Skeletal muscle tissue (tissue), 4 donors: ENCODE measurements around the gene HNRNPR. TPM values are rescaled to one million over a fixed set of nuclear protein-coding genes. Genes with fewer than 3 reads are reported as not detected.
"Not testable (repeated sequence)": the region's sequence is repeated elsewhere in the genome, so short reads cannot be mapped to it uniquely, and the experiment has no call there.

ENCODE experiments used
- H3K27ac ChIP-seq: one replicate; pipeline ENCODE4 v1.7.0; 2013; ENCODE audit warnings: mild to moderate bottlenecking, low read depth, low read length, inconsistent platforms
- H3K27me3 ChIP-seq, 3 donors: one replicate each; pipeline ENCODE4 v1.7.0; 2013; ENCODE audit warnings: low read length in 3 of 3; ENCODE audit not compliant: control insufficient read depth in 3 of 3, insufficient read depth in 3 of 3
- H3K36me3 ChIP-seq, 3 donors: one replicate each; pipeline ENCODE4 v1.7.0; 2013; ENCODE audit warnings: low read length in 3 of 3; ENCODE audit not compliant: control insufficient read depth in 3 of 3, insufficient read depth in 3 of 3
- H3K4me1 ChIP-seq, 3 donors: one replicate each; pipeline ENCODE4 v1.7.0; 2013; ENCODE audit warnings: low read length in 3 of 3, mild to moderate bottlenecking in 3 of 3; ENCODE audit not compliant: control insufficient read depth in 3 of 3, insufficient read depth in 3 of 3
- H3K4me3 ChIP-seq, 3 donors: one replicate each; pipeline ENCODE4 v1.7.0; 2013; ENCODE audit warnings: low read length in 3 of 3
- H3K9ac ChIP-seq, 3 donors: one replicate each; pipeline ENCODE4 v1.7.0; 2013; ENCODE audit warnings: low read length in 3 of 3, mild to moderate bottlenecking in 3 of 3, moderate library complexity in 2 of 3, low read depth in 1 of 3
- H3K9me3 ChIP-seq, 3 donors: one replicate each; pipeline ENCODE4 v1.7.0; 2013; ENCODE audit warnings: low read length in 3 of 3; ENCODE audit not compliant: control insufficient read depth in 3 of 3
- total RNA-seq: library from RNA; depleted of rRNA; stranded (reverse); fragments of >200 nt; gene quantifications from one replicate; pipeline ENCODE4 v1.2.3, GENCODE V29; 2014
- donor health status: Osteomylitis.

The HNRNPR gene
- total RNA-seq, 1 donor from 2014 or later: 83.5 TPM

DNA sequence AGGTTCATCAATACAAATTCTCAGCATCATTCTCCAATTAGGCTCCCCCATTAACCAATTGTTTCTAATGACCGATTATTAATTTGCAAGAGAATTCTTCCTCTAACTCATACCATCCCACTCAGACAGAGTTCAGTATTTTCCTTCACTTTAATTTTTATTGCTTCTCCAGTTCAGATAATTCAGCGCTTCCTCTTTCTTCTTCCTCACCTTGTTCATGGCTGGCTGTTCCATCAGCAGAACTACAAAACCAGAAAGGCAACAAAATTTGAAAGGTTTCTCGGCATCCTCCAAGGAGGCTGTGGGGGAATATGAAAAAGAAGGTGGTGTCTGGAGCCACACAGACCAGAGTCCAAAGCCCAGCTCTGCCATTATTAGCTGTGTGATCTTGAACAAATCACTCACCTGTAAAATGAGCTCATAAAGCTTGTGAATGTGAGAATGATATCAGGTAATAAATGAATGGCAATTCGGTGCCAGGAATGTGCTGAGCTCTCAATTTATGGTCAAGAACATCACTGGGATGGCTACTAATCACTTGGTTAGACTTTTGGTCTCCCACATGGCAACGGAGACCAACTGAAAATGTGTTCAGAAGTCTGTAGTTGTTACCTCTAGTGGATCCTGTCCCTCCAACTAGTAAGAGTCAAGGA lies 37.3 kb upstream of the HNRNPR start:
- peaks cover 18 to 44% (median 37%) of the 10 kb centered on the region in 3 donors for H3K36me3 ChIP-seq

DNA sequence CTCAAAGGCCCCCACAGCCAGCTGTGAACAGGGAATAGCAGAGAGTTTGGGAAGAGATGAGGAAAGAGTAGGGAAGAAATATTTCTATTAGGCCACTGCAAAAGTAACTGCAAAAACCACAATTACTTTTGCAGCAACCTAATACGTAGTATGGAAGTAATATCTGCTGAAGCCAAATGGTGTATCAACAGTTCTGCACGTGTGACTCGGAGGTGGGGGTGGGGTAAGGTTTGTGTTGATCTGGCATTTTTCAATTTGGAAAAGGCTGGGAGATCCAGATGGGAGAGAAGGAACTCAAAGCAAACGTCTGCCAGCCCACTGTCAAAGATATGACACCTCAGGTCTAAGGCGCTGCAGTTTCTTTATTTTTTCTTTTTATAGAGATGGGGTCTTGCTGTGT lies 36.6 kb upstream of the HNRNPR start:
- no peaks in the 10 kb centered on the region for H3K27me3 ChIP-seq
- H3K36me3 ChIP-seq: peaks cover 17 to 41% (median 31%) of the 10 kb centered on the region in 3 donors
- no peak overlapping the region for H3K27ac ChIP-seq
- H3K4me1 ChIP-seq: peaks cover 18 to 24% (median 18%) of the 10 kb centered on the region in 3 donors
- H3K9ac ChIP-seq: no peak overlapping the region
- no peak overlapping the region for H3K4me3 ChIP-seq
- H3K9me3 ChIP-seq: no peaks in the 10 kb centered on the region

More for the DNA sequence above, 37.3 kb upstream of the HNRNPR start:
- Histone ChIP-seq H3K4me3 (no peak overlapping the region), H3K9me3 (no peaks in the 10 kb centered on the region), H3K9ac (no peak overlapping the region), H3K4me1 (peaks cover 18 to 24% (median 18%) of the 10 kb centered on the region in 3 donors), H3K27ac (no peak overlapping the region), H3K27me3 (no peaks in the 10 kb centered on the region)

DNA sequence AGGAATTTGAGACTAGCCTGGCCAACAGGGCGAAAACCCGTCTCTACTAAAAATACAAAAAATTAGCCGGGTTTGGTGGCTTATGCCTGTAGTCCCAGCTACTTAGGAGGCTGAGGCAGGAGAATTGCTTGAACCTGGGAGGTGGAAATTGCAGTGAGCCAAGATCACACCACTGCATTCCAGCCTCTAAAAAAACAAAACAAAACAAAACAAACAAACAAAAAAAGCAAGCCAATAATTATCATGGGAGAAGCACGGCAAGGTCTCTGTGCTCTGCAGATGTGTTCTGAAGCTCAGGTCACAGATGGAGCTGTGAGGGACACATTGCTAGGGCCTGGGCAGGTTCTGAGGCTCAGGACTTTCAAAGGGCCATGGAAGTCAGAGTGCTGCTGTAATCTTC lies 36.2 kb upstream of the HNRNPR start:
- Histone ChIP-seq H3K4me1 (peaks cover 18 to 24% (median 18%) of the 10 kb centered on the region in 3 donors), H3K36me3 (peaks cover 17 to 36% (median 26%) of the 10 kb centered on the region in 3 donors)
- H3K9ac ChIP-seq, H3K4me3 ChIP-seq, H3K9me3 ChIP-seq, H3K27me3 ChIP-seq, H3K27ac ChIP-seq: not testable (repeated sequence)

DNA sequence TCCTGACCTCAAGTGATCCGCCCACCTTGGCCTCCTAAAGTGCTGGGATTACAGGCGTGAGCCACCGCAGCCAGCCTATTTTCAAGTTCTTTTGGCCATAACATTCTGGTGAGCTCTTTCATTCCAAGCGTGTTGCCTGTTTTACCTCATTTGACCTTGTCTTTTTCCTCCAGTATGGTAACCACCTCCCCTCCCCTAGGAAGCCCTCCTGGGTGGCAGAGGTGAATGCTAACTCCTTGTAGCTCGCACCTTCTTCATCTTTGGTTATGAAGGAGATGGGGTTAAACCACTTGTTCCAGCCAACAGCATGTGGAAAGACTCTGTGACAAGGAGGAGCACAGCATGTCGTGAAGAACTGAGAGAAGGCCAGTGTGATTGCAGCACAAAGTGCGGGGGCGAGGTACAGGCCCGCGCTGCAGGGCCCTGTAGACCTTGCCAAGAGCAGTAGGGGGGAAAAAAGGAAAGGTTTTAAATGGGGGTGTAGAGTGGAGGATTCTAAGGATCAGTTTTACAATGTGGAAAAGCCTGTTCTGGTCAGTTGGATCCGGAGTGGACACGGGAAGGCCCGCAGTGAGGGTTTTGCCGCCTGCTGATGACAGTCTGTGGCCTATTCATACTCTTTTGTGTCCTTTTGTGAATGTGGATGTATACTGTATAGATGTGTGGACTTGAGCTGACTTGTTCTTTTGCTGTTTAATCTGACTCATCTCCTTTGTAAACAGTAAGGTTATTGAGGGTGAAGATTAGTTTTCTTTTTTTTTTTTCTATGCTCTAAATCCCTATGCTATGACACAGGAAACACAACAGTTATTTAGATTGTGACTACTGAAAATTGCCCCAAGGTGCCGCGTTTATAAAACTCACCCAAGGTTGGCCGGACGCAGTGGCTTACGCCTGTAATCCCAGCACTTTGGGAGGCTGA lies 33.1 kb upstream of the HNRNPR start:
- Histone ChIP-seq H3K9me3 (no peaks in the 10 kb centered on the region), H3K4me3 (no peak overlapping the region), H3K9ac (peak overlapping the region in 2 of 3 donors; percentile 21 to 33), H3K4me1 (peaks cover 18 to 26% (median 21%) of the 10 kb centered on the region in 3 donors), H3K27ac (peak overlapping the region; percentile 61), H3K36me3 (peaks cover 3 to 13% (median 9%) of the 10 kb centered on the region in 3 donors), H3K27me3 (no peaks in the 10 kb centered on the region)

DNA sequence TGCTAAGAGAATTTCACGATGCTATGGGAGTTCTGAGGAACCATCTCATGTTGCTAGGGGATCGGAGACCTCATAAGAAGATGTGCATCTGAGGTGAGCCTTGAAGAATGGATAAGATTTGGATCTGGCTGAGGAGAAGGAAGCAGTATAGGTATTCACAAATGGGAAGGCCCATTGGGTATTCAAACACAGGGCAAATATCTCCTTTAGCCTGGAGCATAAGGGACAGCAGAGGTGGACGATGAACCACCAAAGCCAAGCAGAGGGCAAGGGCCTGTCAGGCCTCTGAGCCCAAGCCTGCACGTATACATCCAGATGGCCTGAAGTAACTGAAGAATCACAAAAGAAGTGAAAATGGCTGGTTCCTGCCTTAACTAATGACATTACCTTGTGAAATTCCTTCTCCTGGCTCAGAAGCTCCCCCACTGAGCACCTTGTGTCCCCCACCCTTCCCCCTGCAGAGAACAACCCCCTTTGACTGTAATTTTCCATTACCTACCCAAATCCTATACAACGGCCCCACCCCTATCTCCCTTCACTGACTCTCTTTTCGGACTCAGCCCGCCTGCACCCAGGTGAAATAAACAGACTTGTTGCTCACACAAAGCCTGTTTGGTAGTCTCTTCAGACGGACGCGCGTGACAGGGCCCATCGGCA lies 30.1 kb upstream of the HNRNPR start:
- H3K9me3 ChIP-seq, H3K27ac ChIP-seq, H3K27me3 ChIP-seq, H3K36me3 ChIP-seq, H3K4me3 ChIP-seq, H3K9ac ChIP-seq: not testable (repeated sequence)
- H3K4me1 ChIP-seq: peaks cover 46 to 49% (median 49%) of the 10 kb centered on the region in 3 donors

DNA sequence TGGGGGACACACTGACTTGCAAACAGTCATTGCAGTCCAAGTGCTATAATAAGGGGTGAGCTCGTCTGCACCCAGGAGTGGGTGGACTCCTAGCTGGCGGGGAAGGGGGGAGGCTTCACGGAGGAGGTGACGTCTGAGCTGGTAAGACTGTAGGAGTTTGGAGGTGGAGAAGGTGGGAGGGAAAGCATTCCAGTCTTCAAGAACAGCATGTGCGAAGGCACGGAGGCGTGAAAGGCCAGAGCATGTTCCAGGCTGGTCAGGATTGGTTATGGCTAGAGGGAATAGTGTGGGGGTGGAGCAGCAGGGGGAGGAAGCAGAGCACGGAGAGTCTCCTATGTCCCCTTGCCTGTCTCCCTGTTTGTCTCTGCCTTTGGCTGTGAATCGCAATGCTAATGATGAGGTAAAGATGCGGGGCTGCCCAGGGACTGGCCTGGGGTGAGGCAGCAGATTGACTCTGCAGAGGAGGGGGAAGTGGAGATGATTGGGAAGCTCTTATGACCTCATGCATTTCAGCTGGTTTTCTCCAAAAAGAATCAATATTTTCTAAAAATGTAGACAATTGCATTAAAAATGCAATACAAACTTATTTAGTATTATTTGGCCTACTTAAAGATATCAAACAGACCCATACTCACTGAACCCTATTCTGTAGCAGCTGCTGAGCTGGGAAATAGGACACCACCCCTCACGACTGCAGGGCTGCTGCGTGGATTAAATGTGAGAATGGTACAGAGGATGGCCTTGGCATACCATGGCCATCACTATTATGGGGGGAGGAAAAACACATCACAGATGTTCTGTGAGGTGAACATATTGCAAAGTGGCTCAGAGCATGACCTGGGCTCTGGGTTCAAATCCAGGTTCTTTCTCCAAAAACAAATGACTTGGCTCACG lies 28.1 kb upstream of the HNRNPR start:
- peaks cover 53 to 63% (median 56%) of the 10 kb centered on the region in 3 donors for H3K4me1 ChIP-seq
- H3K27me3 ChIP-seq: no peaks in the 10 kb centered on the region
- no peaks in the 10 kb centered on the region for H3K9me3 ChIP-seq
- H3K27ac ChIP-seq: peak overlapping the region; percentile 98
- peaks cover 0 to 5% (median 3%) of the 10 kb centered on the region in 3 donors for H3K36me3 ChIP-seq
- peak overlapping the region in 1 of 3 donors; percentile 23 for H3K4me3 ChIP-seq
- peak overlapping the region in 2 of 3 donors; percentile 51 to 57 for H3K9ac ChIP-seq

DNA sequence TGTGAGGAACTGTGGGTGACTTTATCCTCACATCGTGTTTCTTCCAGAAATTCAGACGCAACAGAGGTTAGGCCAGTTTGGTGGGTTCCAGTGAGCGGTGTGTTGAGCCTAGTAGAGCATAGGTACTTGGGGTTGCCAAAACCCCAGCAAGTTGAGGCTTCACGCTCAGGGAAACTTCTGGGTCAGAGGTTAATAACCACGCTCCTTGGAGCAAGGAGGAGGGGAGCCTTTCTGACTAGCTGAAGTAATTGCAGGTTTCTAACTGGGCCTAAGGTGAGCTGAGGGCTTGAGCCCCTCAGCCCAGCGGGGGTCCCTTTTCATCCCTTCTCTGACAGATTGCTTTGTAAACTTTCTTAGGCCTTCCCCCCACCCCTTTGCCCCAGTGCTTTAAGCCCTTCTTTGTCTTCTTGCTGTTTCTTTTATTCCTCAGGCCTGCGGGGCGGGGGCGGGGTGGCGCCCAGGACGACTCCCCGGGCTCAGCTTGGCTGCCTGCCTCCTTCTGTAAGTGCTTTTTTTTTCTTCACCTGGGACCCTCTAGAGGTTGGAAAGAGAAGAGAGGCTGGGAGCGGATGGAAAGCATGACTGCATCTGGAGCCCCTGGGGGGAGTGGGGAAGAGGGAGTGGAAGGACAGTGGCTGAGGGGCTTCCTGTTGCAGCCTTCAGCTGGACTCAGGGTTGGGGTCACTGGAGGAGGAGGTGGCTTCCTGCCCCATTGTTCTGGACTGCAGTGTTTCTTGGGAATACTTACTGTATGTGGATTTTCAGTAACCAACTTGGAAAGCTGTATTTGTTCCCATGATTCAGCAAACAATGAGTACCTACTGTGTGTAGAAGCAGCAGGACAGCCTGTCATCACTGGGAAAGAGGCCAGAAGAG lies 26.9 kb upstream of the HNRNPR start:
- H3K9ac ChIP-seq: peak overlapping the region; percentile 99 to 100 (median 99)

DNA sequence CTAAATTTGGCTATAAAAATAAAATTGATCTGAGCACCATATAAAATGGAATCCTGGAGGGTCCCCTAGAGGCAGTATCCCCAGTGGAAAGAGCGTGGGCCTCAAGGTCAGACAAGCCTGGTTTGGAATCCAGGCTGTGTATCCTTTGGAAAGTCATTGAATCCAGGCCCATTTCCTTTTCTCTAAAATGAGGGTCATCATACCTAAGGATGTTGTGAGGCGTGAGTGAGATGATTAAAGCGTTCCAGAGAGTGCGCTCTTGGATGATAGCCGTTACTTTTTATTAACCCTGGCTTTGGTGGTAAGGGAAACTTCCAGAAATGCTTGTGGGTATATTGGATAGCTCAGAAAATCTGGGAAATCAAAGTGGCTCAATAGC lies 26.2 kb upstream of the HNRNPR start:
- H3K4me1 ChIP-seq: peaks cover 50 to 64% (median 57%) of the 10 kb centered on the region in 3 donors
- H3K36me3 ChIP-seq: peaks cover 11 to 20% (median 13%) of the 10 kb centered on the region in 3 donors
- no peaks in the 10 kb centered on the region for H3K9me3 ChIP-seq
- H3K9ac ChIP-seq: peak overlapping the region; percentile 99 to 100 (median 99)
- no peaks in the 10 kb centered on the region for H3K27me3 ChIP-seq
- peak overlapping the region; percentile 98 for H3K27ac ChIP-seq
- H3K4me3 ChIP-seq: peak overlapping the region; percentile 99 to 100 (median 100)

More for the DNA sequence above, 26.9 kb upstream of the HNRNPR start:
- Histone ChIP-seq H3K36me3 (peaks cover 9 to 17% (median 10%) of the 10 kb centered on the region in 3 donors), H3K27ac (peak overlapping the region; percentile 98), H3K27me3 (no peaks in the 10 kb centered on the region), H3K4me3 (peak overlapping the region; percentile 24 to 99 (median 41)), H3K9me3 (no peaks in the 10 kb centered on the region), H3K4me1 (peaks cover 50 to 64% (median 57%) of the 10 kb centered on the region in 3 donors)
